NB4 (cell line): ENCODE results near the gene MMEL1.
"Not testable (repeated sequence)": the region's sequence is repeated elsewhere in the genome, so short reads cannot be mapped to it uniquely, and the experiment has no call there.

Experiments
- DNase-seq: peaks from one replicate; pipeline ENCODE4 v3.0.0; 2010; ENCODE audit warnings: low read depth
- H3K4me3 ChIP-seq: one replicate; pipeline ENCODE4 v1.5.1; 2011; ENCODE audit warnings: mild to moderate bottlenecking, low read depth, low read length, moderate library complexity
- CTCF ChIP-seq: IDR thresholded peaks from one replicate; pipeline ENCODE4 v1.5.1; 2012; ENCODE audit warnings: low read depth, low read length
- MAX ChIP-seq: IDR thresholded peaks from 2 replicates; pipeline ENCODE4 v1.6.1; 2011; ENCODE audit warnings: low read depth, low read length
- MYC ChIP-seq: IDR thresholded peaks from 2 replicates; pipeline ENCODE4 v1.6.1; 2011; ENCODE audit warnings: low read depth, low read length
- POLR2A ChIP-seq: IDR thresholded peaks from 2 replicates; pipeline ENCODE4 v1.6.1; 2011; ENCODE audit warnings: mild to moderate bottlenecking; ENCODE audit not compliant: insufficient read length; ENCODE audit errors: extremely low read depth

The MMEL1 gene

GRCh38 chr1:2632561-2633361 lies at the start of gene MMEL1:
MMEL1 (minus strand) TSS chr1:2633016; CDS start chr1:2629484, 3,532 bp downstream.
- TF ChIP-seq CTCF: no peak
- TF ChIP-seq POLR2A: no peak
- no peak for TF ChIP-seq MAX
- TF ChIP-seq MYC: no peak
- DNase-seq: no peak
- no peak within 1 kb of the TSS for H3K4me3 ChIP-seq

- DNase-seq, H3K4me3 ChIP-seq: not testable (repeated sequence)
Measured at GRCh38 chr1:2676726-2677125, 43.9 kb upstream of the MMEL1 start.

GRCh38 chr1:2671656-2672055 lies 38.8 kb upstream of the MMEL1 start:
- DNase-seq, H3K4me3 ChIP-seq: not testable (repeated sequence)

- not testable (repeated sequence) for DNase-seq, H3K4me3 ChIP-seq
Measured at GRCh38 chr1:2659806-2660205, 27.0 kb upstream of the MMEL1 start.

GRCh38 chr1:2657909-2658308 lies 25.1 kb upstream of the MMEL1 start:
- DNase-seq, H3K4me3 ChIP-seq: not testable (repeated sequence)

GRCh38 chr1:2657124-2657523 lies 24.3 kb upstream of the MMEL1 start:
- H3K4me3 ChIP-seq, DNase-seq: not testable (repeated sequence)

- DNase-seq, H3K4me3 ChIP-seq: not testable (repeated sequence)
Measured at GRCh38 chr1:2655598-2656434, 23.0 kb upstream of the MMEL1 start.

- not testable (repeated sequence) for H3K4me3 ChIP-seq, DNase-seq
Measured at GRCh38 chr1:2654443-2654948, 21.7 kb upstream of the MMEL1 start.

- DNase-seq, H3K4me3 ChIP-seq: not testable (repeated sequence)
Measured at GRCh38 chr1:2653741-2654442, 21.1 kb upstream of the MMEL1 start.

GRCh38 chr1:2652926-2653571 lies 20.2 kb upstream of the MMEL1 start:
- H3K4me3 ChIP-seq, DNase-seq: not testable (repeated sequence)

- H3K4me3 ChIP-seq, DNase-seq: not testable (repeated sequence)
Measured at GRCh38 chr1:2652152-2652925, 19.5 kb upstream of the MMEL1 start.
